H9 (cell line): ENCODE data around the gene LIN7A. TPM values are rescaled to one million over a fixed set of nuclear protein-coding genes. Genes with fewer than 3 reads are reported as not detected.

Source experiments
- DNase-seq: peaks from one replicate; pipeline ENCODE4 v3.0.0-alpha.2; 2017
- H2AFZ ChIP-seq: one replicate; pipeline ENCODE4 v1.6.1; 2013; ENCODE audit warnings: mild to moderate bottlenecking, low read length, control low read depth, moderate library complexity
- H2AK5ac ChIP-seq: 2 replicates; pipeline ENCODE4 v1.6.1; 2013; ENCODE audit warnings: low read length, control low read depth, mixed read lengths; ENCODE audit not compliant: insufficient read length
- H2BK120ac ChIP-seq: one replicate; pipeline ENCODE4 v1.6.1; 2013; ENCODE audit warnings: low read depth, mild to moderate bottlenecking, low read length, control low read depth, inconsistent platforms; ENCODE audit not compliant: poor library complexity, severe bottlenecking
- H2BK12ac ChIP-seq: 2 replicates; pipeline ENCODE4 v1.6.1; 2013; ENCODE audit warnings: low read length, control low read depth, mixed read lengths, low read depth; ENCODE audit not compliant: insufficient read length
- H2BK15ac ChIP-seq: 2 replicates; pipeline ENCODE4 v1.6.1; 2013; ENCODE audit warnings: low read depth, low read length, control low read depth
- H2BK20ac ChIP-seq: one replicate; pipeline ENCODE4 v1.6.1; 2013; ENCODE audit warnings: low read depth, mild to moderate bottlenecking, low read length, control low read depth, inconsistent platforms; ENCODE audit not compliant: poor library complexity, severe bottlenecking
- H2BK5ac ChIP-seq: 2 replicates; pipeline ENCODE4 v1.6.1; 2013; ENCODE audit warnings: low read length, control low read depth, mixed read lengths; ENCODE audit not compliant: insufficient read length
- H3K14ac ChIP-seq: 2 replicates; pipeline ENCODE4 v1.6.1; 2013; ENCODE audit warnings: low read length, control low read depth; ENCODE audit not compliant: insufficient read depth
- H3K18ac ChIP-seq: 2 replicates; pipeline ENCODE4 v1.6.1; 2013; ENCODE audit warnings: low read depth, mild to moderate bottlenecking, mixed read lengths, low read length, control low read depth; ENCODE audit not compliant: insufficient read length
- H3K23ac ChIP-seq: 2 replicates; pipeline ENCODE4 v1.6.1; 2013; ENCODE audit warnings: low read length, control low read depth, mixed read lengths, low read depth; ENCODE audit not compliant: insufficient read length
- H3K23me2 ChIP-seq: 2 replicates; pipeline ENCODE4 v1.6.1; 2013; ENCODE audit warnings: low read depth, mild to moderate bottlenecking, mixed read lengths, low read length, control low read depth; ENCODE audit not compliant: insufficient read length, poor library complexity, severe bottlenecking
- H3K27ac ChIP-seq: 2 replicates; pipeline ENCODE4 v1.5.1; 2013; ENCODE audit warnings: low read length, control low read depth, mixed read lengths, low read depth; ENCODE audit not compliant: insufficient read length
- H3K27me3 ChIP-seq: 2 replicates; pipeline ENCODE4 v1.6.1; 2013; ENCODE audit warnings: low read length, control low read depth, inconsistent platforms; ENCODE audit not compliant: insufficient read depth
- H3K4ac ChIP-seq: 2 replicates; pipeline ENCODE4 v1.6.1; 2013; ENCODE audit warnings: low read depth, mild to moderate bottlenecking, control low read depth, inconsistent platforms, low read length, moderate library complexity
- H3K4me1 ChIP-seq: 2 replicates; pipeline ENCODE4 v1.6.1; 2013; ENCODE audit warnings: low read length, control low read depth, inconsistent platforms; ENCODE audit not compliant: insufficient read depth
- H3K4me2 ChIP-seq: 2 replicates; pipeline ENCODE4 v1.6.1; 2013; ENCODE audit warnings: low read length, control low read depth, mixed read lengths; ENCODE audit not compliant: insufficient read length, insufficient read depth
- H3K56ac ChIP-seq: 2 replicates; pipeline ENCODE4 v1.6.1; 2013; ENCODE audit warnings: low read depth, mild to moderate bottlenecking, mixed read lengths, low read length, control low read depth; ENCODE audit not compliant: insufficient read length
- H3K79me1 ChIP-seq: 2 replicates; pipeline ENCODE4 v1.6.1; 2013; ENCODE audit warnings: low read depth, mild to moderate bottlenecking, moderate library complexity, low read length, control low read depth, inconsistent platforms; ENCODE audit not compliant: insufficient read depth, poor library complexity, severe bottlenecking
- H3K79me2 ChIP-seq: 2 replicates; pipeline ENCODE4 v1.6.1; 2013; ENCODE audit warnings: low read length, control low read depth, inconsistent platforms; ENCODE audit not compliant: insufficient read depth
- H3K9ac ChIP-seq: 2 replicates; pipeline ENCODE4 v1.6.1; 2013; ENCODE audit warnings: low read length, control low read depth, mixed read lengths; ENCODE audit not compliant: insufficient read length; ENCODE audit errors: extremely low read depth
- H3K9me3 ChIP-seq: one replicate; pipeline ENCODE4 v1.6.1; 2013; ENCODE audit warnings: low read depth, low read length, inconsistent platforms; ENCODE audit not compliant: control insufficient read depth
- H3T11ph ChIP-seq: one replicate; pipeline ENCODE4 v1.6.1; 2013; ENCODE audit warnings: mild to moderate bottlenecking, low read length, control low read depth, inconsistent platforms
- H4K20me1 ChIP-seq: one replicate; pipeline ENCODE4 v1.6.1; 2013; ENCODE audit not compliant: control insufficient read depth, insufficient read length, insufficient read depth
- H4K5ac ChIP-seq: 2 replicates; pipeline ENCODE4 v1.6.1; 2013; ENCODE audit warnings: low read depth, mild to moderate bottlenecking, mixed read lengths, low read length, control low read depth; ENCODE audit not compliant: insufficient read length
- H4K8ac ChIP-seq: replicated peaks from 2 replicates; pipeline ENCODE4 v1.6.1; 2013; ENCODE audit warnings: low read length, control low read depth, mixed read lengths, low read depth; ENCODE audit not compliant: insufficient read length
- H4K91ac ChIP-seq: 2 replicates; pipeline ENCODE4 v1.6.1; 2013; ENCODE audit warnings: low read depth, mild to moderate bottlenecking, moderate library complexity, mixed read lengths, low read length, control low read depth; ENCODE audit not compliant: insufficient read length
- H3K27ac Mint-ChIP-seq, 3 experiments: 2 replicates in 2 of 3; 3 replicates in 1 of 3; pipeline ENCODE4 v1.8.0; 2020 to 2021; ENCODE audit warnings: mixed read lengths in 3 of 3, mild to moderate bottlenecking in 1 of 3, moderate library complexity in 1 of 3
- H3K27me3 Mint-ChIP-seq: 2 replicates; pipeline ENCODE4 v1.8.0; 2021; ENCODE audit warnings: low read depth, mild to moderate bottlenecking, moderate library complexity, mixed read lengths
- H3K36me3 Mint-ChIP-seq, 3 experiments: 2 replicates in 2 of 3; 3 replicates in 1 of 3; pipeline ENCODE4 v1.8.0; 2020 to 2021; ENCODE audit warnings: low read depth in 3 of 3, mixed read lengths in 3 of 3; ENCODE audit not compliant: insufficient read depth in 1 of 3
- H3K4me1 Mint-ChIP-seq, 2 experiments: 2 replicates each; pipeline ENCODE4 v1.8.0; 2020; ENCODE audit warnings: mixed read lengths in 2 of 2
- H3K4me3 Mint-ChIP-seq, 2 experiments: 2 replicates in 1 of 2; 3 replicates in 1 of 2; pipeline ENCODE4 v1.8.0; 2020 to 2021; ENCODE audit warnings: mild to moderate bottlenecking in 2 of 2, mixed read lengths in 2 of 2, moderate library complexity in 1 of 2
- H3K9me3 Mint-ChIP-seq, 2 experiments: 2 replicates in 1 of 2; 3 replicates in 1 of 2; pipeline ENCODE4 v1.8.0; 2020; ENCODE audit warnings: mild to moderate bottlenecking in 2 of 2, mixed read lengths in 2 of 2, moderate library complexity in 1 of 2
- CTCF ChIP-seq: fragments of 200-600 bp; sonication (generic); conservative IDR thresholded peaks from 3 replicates; pipeline ENCODE4 v1.8.0; 2021; ENCODE audit warnings: antibody characterized with exemption, mild to moderate bottlenecking
- WGBS: extraction: QIAGEN DNeasy Blood & Tissue Kit; methylation state at CpG from one replicate; pipeline ENCODE4 v1.1.7; 2013; ENCODE audit warnings: missing lambda C conversion rate, low lambda C conversion rate, mixed read lengths; ENCODE audit not compliant: insufficient read length; ENCODE audit errors: extremely low coverage; 5-methylcytosine and 5-hydroxymethylcytosine counted together
- total RNA-seq: library from RNA; stranded (reverse); gene quantifications from 2 replicates; pipeline ENCODE4 v1.2.1, GENCODE V29; 2021

Gene LIN7A
- total RNA-seq, 1 experiment from 2014 or later, result 18.3 TPM

GRCh38 chr12:80749456-80749855, 188.3 kb downstream of the LIN7A start:
- no peaks in the 10 kb centered on the region for H3K4me1 Mint-ChIP-seq
- Histone ChIP-seq H2BK120ac (no peak overlapping the region), H2AFZ (no peak overlapping the region), H3K9me3 (no peaks in the 10 kb centered on the region), H3K23me2 (no peaks in the 10 kb centered on the region), H2BK15ac (no peak overlapping the region), H3K23ac (no peak overlapping the region), H4K20me1 (no peaks in the 10 kb centered on the region), H3K14ac (no peak overlapping the region), H3K79me2 (no peaks in the 10 kb centered on the region), H3K27ac (no peak overlapping the region), H3K4me2 (no peak overlapping the region), H3K4me1 (no peaks in the 10 kb centered on the region), H4K91ac (no peak overlapping the region), H3T11ph (no peak overlapping the region), H4K5ac (no peak overlapping the region), H3K18ac (no peak overlapping the region), H4K8ac (no peak overlapping the region), H3K4ac (no peak overlapping the region), H3K27me3 (no peaks in the 10 kb centered on the region), H2AK5ac (no peak overlapping the region), H2BK5ac (no peak overlapping the region), H2BK12ac (no peak overlapping the region), H3K79me1 (no peaks in the 10 kb centered on the region), H3K9ac (no peak overlapping the region), H2BK20ac (no peak overlapping the region), H3K56ac (no peak overlapping the region)
- no peak for TF ChIP-seq CTCF
- no peak overlapping the region for H3K27ac Mint-ChIP-seq
- no peaks in the 10 kb centered on the region for H3K9me3 Mint-ChIP-seq
- no CpG with 5 or more reads among the region's 2 CpGs for WGBS
- no peak overlapping the region for H3K4me3 Mint-ChIP-seq
- no peaks in the 10 kb centered on the region for H3K36me3 Mint-ChIP-seq
- DNase-seq, result no peak
- no peaks in the 10 kb centered on the region for H3K27me3 Mint-ChIP-seq
